GM19328 (cell line): ENCODE data around the gene PTPRN2.

Experiments used
- ATAC-seq: cut with Tn5 transposase; IDR thresholded peaks from one replicate; pipeline ENCODE4 v1.9.1; 2021; ENCODE audit warnings: mild to moderate bottlenecking, moderate library complexity; ENCODE audit not compliant: unreplicated experiment

Gene PTPRN2

GRCh38 chr7:158448430-158449100 lies 139.1 kb downstream of the PTPRN2 start:
- ATAC-seq: no peak

- no peak for ATAC-seq
Observed at GRCh38 chr7:158447506-158448171, 140.0 kb downstream of the PTPRN2 start.

GRCh38 chr7:158447151-158447505 lies 140.5 kb downstream of the PTPRN2 start:
- no peak for ATAC-seq

- no peak for ATAC-seq
Observed at GRCh38 chr7:158446706-158447105, 140.9 kb downstream of the PTPRN2 start.

DNA sequence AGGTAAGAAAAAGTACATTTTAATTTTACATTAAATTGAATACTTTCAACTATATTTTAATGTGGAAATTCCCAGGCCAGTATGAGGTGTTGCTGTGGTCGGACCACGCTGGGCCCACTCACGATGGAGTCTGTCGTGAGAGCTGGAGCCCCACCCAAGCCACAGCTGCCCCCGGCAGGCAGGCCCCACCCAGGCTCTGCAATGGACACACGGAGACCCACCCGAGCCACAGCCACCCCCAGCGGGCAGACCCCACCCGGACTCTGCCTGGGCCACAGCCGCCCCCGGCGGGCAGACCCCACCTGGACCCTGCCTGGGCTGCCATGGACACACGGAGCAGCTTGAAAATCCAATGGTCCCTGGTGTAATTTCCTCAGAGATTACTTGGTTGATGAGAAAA lies 141.3 kb downstream of the PTPRN2 start:
- ATAC-seq: no peak

DNA sequence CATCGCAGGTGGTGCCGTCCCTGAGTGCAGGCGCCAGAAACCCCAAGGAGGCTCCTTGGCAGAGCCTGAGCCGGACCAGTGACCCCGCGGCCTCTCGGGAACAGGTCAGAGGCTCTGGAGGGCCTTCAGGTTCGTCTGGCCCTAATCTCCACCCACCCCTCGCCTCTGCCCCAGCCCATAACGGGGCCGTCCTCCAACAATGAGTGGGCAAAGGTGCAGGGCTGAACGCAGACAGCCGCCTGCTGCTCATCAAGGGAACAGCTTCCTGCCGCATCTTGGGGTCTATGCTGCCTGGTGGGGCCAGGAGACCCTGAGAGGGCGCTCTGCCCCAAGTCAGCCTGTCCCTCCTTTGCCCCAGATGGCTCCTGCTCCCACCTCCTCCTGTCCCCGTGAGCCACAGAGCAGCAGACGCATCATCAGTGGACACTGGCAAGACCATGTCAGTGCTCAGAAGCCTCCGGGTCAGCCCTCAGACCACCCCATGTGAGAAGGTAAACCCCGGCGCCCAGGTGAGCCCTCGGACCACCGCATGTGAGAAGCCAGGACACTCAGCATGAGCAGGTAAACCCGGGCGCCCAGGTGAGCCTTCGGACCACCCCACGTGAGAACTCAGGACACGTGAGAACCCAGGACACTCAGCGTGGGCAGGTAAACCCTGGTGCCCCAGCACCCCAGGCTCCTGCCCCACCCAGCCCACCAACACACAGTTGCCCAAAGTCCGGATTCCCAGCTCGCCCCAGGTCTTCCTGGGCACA lies 142.0 kb downstream of the PTPRN2 start:
- no peak for ATAC-seq

DNA sequence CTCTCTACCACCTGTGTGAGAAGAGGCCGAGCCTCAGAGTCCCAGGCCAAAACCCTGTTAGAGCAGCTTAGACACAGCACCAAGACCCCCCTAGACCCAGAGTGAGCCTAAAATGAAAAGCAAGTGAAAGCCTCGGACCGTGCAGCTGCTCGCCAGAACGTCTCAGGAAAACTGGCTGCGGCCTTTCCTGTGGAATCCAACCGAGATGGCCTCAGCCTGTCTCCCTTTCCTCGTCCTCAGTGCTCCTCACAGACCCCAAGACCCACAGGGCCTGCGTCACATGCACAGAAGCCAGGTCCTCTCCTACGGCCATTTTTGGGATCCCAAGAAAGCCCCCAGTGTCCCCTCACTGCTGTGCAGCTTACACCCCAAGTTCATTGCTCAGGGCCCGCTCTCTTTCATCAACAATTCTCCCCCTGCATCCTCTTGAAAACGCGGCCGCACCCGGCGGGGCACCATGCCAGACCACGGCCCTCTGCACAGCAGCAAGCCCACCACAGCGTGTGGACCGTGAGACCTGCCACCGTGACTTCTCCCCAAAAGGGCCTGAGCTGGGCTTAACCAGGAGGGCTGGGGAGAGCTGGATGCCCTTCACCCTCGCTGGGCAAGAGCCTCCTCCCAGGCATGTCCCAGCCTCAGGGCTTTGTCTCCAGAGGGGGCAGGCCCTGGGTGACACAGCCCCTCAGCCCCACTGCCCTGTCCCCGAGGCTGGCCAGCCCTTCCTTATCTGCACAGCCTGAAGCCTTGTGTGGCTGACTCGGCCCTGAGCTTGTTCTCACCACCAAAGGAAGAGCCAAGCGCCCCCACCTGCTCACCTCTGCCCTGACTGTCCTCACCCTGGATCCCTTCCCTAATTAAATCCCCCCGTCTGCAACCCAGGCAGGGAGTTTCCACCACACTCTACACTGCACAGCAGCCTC lies 142.9 kb downstream of the PTPRN2 start:
- no peak for ATAC-seq

DNA sequence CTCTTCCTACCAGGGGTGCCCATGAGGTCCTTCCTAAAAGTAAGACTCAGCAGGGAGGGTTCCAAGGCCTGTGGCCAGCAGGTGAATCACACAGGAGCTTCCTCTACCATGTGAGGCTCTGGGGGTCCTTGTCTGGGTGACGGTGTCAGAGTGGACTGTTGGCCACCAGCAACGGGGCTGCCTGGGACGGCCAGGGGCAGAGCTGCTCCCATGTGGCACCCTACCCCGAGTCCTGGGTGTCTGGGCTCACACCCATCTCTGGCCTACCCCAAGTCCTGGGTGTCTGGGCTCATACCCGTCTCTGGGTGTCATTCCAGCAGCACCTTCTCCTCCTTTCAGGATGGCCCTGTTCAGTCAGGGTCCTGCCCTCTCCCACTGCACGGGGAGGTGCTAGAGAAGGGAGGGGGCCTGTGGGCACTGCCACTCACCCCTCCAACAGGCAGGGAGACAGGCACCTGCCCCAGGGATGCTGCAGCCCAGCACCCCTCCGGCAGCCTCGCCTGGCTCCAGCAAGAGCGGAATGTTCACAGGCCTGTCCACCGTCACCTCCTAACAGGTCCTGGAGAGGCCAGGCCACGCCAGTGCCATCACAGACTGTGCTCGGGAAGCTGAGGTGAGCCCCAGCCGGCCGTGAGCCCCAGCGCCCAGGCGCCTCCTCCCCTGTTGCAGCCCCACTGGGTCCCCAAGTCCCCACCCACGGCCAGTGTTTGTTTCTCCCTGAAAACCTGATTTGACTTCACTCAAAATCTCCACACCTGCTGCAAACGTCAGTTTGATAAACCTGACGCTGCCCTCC lies 143.7 kb downstream of the PTPRN2 start:
- ATAC-seq: no peak

GRCh38 chr7:158443014-158443687 lies 144.5 kb downstream of the PTPRN2 start:
- ATAC-seq: no peak

DNA sequence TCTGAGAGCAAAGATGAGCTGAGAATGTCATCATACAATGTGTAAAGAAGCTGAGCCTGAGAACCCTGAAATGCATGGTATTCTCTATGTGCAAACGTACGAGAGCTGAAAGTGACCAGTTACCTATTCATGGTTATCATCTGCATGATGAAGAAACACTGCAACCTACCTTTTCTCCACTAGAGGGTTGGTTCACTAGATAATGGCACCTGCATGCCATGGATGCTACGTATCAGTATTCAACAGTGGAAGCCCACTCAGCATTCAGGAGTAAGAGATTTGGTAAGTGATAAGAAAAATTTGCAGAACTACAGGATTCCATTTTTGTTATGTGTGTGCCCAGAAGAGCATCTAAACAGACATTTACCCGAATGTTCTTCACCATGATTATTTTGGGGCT lies 145.4 kb downstream of the PTPRN2 start:
- ATAC-seq: no peak

DNA sequence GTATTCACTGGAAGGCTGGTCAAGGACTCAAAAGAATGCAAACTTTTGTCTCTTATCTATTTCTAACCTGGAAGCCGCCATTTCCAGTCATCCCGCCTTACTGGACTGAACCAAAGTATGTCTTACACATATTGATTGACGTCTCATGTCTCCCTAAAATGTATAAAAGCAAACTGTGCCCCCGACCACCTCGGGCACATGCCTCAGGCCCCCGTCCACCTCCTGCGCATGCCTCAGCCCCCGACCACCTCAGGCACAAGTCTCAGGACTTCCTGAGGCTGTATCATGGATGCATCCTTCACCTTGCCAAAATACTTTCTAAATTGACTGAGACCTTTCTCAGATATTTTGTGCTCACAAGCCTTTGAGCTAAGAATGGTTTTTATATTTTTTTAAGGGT lies 148.6 kb downstream of the PTPRN2 start:
- no peak for ATAC-seq

DNA sequence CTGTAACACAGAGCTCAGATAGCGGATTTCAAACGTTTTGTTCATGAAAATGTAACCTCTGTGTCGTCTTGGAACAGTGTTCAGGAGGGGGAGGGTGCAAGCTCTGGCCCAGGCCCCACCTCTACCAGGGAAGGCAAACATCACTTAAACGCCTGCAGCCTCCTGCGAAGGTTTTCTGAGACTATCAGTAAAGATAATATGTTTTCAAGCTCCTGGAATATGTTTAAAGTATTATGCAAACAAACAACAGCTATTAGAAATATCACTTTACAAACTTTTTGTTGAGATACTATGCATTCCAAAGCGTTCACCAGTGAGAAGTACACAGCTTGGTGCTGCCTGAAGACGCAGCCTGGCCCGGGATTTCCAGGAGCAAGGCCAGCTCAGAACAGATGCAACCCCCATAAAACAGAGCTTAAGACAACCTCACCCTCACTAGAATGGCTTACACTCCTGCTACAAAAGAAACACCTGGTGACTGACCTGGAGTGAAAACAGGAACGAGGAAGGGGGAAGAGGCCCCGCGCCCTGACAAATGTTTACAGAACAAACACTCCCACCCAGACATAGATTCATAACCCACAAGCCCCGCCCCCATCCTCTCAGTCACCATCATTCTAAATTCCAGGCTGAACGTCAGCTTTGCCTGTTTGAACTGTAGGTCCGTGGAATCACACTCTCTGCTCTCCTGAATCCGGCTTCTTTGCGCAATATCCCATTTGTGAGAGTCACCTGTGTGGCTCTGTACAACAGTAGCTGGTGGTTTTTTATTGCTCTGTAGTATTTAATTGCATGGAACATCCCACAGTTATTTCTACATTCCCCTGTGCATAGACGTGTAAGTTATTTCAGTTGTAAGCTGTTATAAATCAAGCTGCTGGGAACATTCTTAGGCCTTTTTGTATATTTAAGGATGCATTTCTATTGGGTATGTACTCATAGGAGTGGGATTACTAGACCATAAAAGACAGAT lies 155.0 kb downstream of the PTPRN2 start:
- ATAC-seq: no peak

GRCh38 chr7:158431941-158432347 lies 155.7 kb downstream of the PTPRN2 start:
- ATAC-seq: no peak

GRCh38 chr7:158431055-158431940 lies 156.3 kb downstream of the PTPRN2 start:
- ATAC-seq: no peak

GRCh38 chr7:158430308-158431034 lies 157.2 kb downstream of the PTPRN2 start:
- no peak for ATAC-seq

DNA sequence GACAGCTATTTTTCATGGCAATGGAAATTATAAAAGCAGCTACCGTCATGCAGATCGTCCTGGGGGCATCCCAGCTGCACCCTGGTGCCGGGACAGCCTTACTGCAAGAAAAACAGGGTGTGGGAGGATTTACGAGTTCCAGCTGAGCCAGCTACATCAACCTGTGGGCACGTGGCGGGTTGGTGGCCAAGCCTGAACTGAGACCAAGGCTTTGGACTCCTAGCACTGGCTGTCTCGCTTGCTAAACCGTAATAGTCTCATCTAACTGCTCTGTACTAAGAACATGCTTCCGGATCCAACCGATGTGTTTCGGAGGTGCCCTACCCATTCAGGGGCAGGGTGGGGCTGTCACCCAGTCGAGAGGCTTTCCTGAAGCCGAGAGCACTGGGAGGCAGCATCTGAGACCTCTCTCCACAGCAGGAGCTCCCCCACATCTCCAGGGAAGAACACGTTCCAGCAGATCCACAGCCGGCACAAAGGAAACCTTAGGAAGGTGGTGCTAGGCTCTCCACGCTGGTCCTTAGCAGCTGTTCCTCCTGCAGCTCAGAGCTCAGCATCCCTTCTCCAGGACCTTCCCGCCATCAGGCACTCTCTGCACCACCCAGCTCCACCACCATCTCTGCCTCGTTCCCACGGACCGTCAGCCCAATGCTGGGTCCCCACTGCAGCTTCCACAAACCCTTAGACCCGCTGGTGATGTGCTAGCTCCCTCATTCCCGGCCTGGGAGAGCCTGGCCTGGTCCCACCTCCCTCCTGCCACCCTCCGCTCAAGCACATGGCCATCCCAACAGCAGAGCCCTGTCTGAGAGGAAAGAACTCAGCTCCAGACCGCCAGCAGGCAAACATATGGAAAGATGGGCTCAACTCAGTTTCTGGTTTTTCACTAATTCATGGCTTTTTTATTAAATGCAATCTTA lies 158.5 kb downstream of the PTPRN2 start:
- no peak for ATAC-seq
